Adrenal gland (tissue), 12 donors: ENCODE measurements around the gene TLE3. TPM values are rescaled to one million over a fixed set of nuclear protein-coding genes. Genes with fewer than 3 reads are reported as not detected.

Experiments used
- DNase-seq, 7 donors: peaks; one replicate each; pipeline ENCODE4 v3.0.0-alpha.2; 2019 to 2020
- H3K27ac ChIP-seq, 5 donors: fragments of 200-600 bp; sonication (generic) in 4 of 5; 1 replicate in 3 of 5; 2 replicates in 2 of 5; pipeline versions ENCODE4 v1.5.1 to v1.8.0; 2016 to 2020; ENCODE audit warnings: mild to moderate bottlenecking in 1 of 5
- H3K27me3 ChIP-seq: fragments of 200-600 bp; 2 replicates; pipeline ENCODE4 v1.8.0; 2021
- H3K36me3 ChIP-seq, 2 donors: fragments of 200-600 bp; replicated peaks in 1 of 2; 1 replicate in 1 of 2; 2 replicates in 1 of 2; pipeline versions ENCODE4 v1.5.1 to v1.8.0; 2018 to 2022
- H3K4me1 ChIP-seq, 2 donors: fragments of 200-600 bp; replicated peaks in 1 of 2; 1 replicate in 1 of 2; 2 replicates in 1 of 2; pipeline versions ENCODE4 v1.5.1 to v1.8.0; 2018 to 2021
- H3K4me3 ChIP-seq, 4 donors: fragments of 200-600 bp; sonication (generic) in 3 of 4; one replicate each; pipeline ENCODE4 v1.5.1; 2016 to 2018
- H3K9me3 ChIP-seq, 3 donors: fragments of 200-600 bp; sonication (generic) in 1 of 3; replicated peaks in 1 of 3; 1 replicate in 2 of 3; 2 replicates in 1 of 3; pipeline versions ENCODE4 v1.5.1 to v1.8.0; 2016 to 2021
- POLR2A ChIP-seq, 2 donors: fragments of 450-650 bp; IDR thresholded peaks; one replicate each; pipeline ENCODE4 v1.6.1; 2017; ENCODE audit warnings: antibody characterized with exemption in 2 of 2, mild to moderate bottlenecking in 2 of 2, moderate library complexity in 1 of 2
- WGBS, 4 donors: extraction: QIAGEN DNeasy Blood & Tissue Kit in 2 of 4; methylation state at CpG; one replicate each; pipeline versions ENCODE4 v1.1.5 to v1.1.7; 2013 to 2017; 5-methylcytosine and 5-hydroxymethylcytosine counted together
- intact Hi-C, 2 donors: fragments of 100-400 bp; cut with DNase I; formaldehyde crosslinking; loops; one replicate each; pipeline versions ENCODE4 v1.14.1 to v1.15.0; 2022 to 2023
- polyA plus RNA-seq, 3 donors: library from polyadenylated mRNA; stranded (reverse); fragments of 200-250 nt in 2 of 3; fragments of 350-450 nt in 1 of 3; fragmentation: Illumina TruSeq in 1 of 3; extraction: RNeasy Lipid Tissue Mini Kit (QIAGEN cat#74804) in 1 of 3; gene quantifications; one replicate each; pipeline ENCODE4 v1.2.3, GENCODE V29; 2013 to 2014
- total RNA-seq, 9 donors: library from RNA; depleted of rRNA in 4 of 9; stranded (reverse); fragments of >200 nt in 4 of 9; fragments of 120-200 nt in 1 of 9; fragmentation: NEBNext Ultra II Directional in 1 of 9; extraction: Animal tissue kit (Norgen Biotek cat#: 25700) in 1 of 9; gene quantifications; one replicate each; pipeline versions ENCODE4 v1.1.0 to v1.2.4, GENCODE V29; 2013 to 2023
- TF ChIP-seq, protein P1 (sequence below), 6 experiments: fragments of 450-650 bp in 4 of 6; fragments of 200-600 bp in 2 of 6; sonication (generic) in 1 of 6; IDR thresholded peaks; 1 replicate in 5 of 6; 2 replicates in 1 of 6; pipeline versions ENCODE4 v1.5.1 to v1.8.0; 2016 to 2021; ENCODE audit warnings: antibody characterized with exemption in 6 of 6, mild to moderate bottlenecking in 2 of 6, moderate library complexity in 1 of 6
- donor health status: healthy with polysubstance abuse.
- donor health status: Bipolar disorder and iron deficiency.
- donor health status: DM: yes; HTN: yes; CAD: no.
- donor health status: DM: no; HTN: no; CAD: no.
- donor health status: DM: no; HTN: no; CAD: no.
- donor health status: DM: yes; HTN: yes; CAD: no.

The TLE3 gene
- total and polyA plus RNA-seq, 12 donors, result 1.6 to 73.3 (median 28.1) TPM

GRCh38 chr15:70063980-70064379 is 33.7 kb downstream of the TLE3 start:
- H3K9me3 ChIP-seq, result no peaks in the 10 kb centered on the region
- no peaks in the 10 kb centered on the region for H3K27me3 ChIP-seq
- no peak overlapping the region for H3K4me3 ChIP-seq
- no peak for TF ChIP-seq POLR2A (IDR thresholded peaks at IDR 0.05)
- TF ChIP-seq, protein P1, sequence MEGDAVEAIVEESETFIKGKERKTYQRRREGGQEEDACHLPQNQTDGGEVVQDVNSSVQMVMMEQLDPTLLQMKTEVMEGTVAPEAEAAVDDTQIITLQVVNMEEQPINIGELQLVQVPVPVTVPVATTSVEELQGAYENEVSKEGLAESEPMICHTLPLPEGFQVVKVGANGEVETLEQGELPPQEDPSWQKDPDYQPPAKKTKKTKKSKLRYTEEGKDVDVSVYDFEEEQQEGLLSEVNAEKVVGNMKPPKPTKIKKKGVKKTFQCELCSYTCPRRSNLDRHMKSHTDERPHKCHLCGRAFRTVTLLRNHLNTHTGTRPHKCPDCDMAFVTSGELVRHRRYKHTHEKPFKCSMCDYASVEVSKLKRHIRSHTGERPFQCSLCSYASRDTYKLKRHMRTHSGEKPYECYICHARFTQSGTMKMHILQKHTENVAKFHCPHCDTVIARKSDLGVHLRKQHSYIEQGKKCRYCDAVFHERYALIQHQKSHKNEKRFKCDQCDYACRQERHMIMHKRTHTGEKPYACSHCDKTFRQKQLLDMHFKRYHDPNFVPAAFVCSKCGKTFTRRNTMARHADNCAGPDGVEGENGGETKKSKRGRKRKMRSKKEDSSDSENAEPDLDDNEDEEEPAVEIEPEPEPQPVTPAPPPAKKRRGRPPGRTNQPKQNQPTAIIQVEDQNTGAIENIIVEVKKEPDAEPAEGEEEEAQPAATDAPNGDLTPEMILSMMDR (IDR thresholded peaks at IDR 0.05), result no peak
- peaks cover 0 to 59% of the 10 kb centered on the region in 2 donors for H3K36me3 ChIP-seq
- DNase-seq, result no peak
- intact Hi-C loops, result no loop called here
- H3K27ac ChIP-seq, result no peak overlapping the region
- peaks cover 0 to 4% of the 10 kb centered on the region in 2 donors for H3K4me1 ChIP-seq
- WGBS, 4 donors, result 90 to 100% (median 96%) methylated on average over 6 to 7 of the region's 7 CpGs

- intact Hi-C loops, result no loop called here
- peaks cover 0 to 4% of the 10 kb centered on the region in 2 donors for H3K4me1 ChIP-seq
- peaks cover 0 to 60% of the 10 kb centered on the region in 2 donors for H3K36me3 ChIP-seq
- TF ChIP-seq, protein P1 (IDR thresholded peaks at IDR 0.05), result no peak
- TF ChIP-seq POLR2A (IDR thresholded peaks at IDR 0.05), result no peak
- H3K9me3 ChIP-seq, result no peaks in the 10 kb centered on the region
- H3K27me3 ChIP-seq, result no peaks in the 10 kb centered on the region
- peak overlapping the region in 1 of 5 donors; percentile 40 for H3K27ac ChIP-seq
- no peak overlapping the region for H3K4me3 ChIP-seq
- 87 to 93% (median 89%) methylated on average over 15 to 17 of the region's 17 CpGs for WGBS, 4 donors
- DNase-seq, result no peak
These were observed 34.3 kb downstream of the TLE3 start for GRCh38 chr15:70063261-70063925.

DNA sequence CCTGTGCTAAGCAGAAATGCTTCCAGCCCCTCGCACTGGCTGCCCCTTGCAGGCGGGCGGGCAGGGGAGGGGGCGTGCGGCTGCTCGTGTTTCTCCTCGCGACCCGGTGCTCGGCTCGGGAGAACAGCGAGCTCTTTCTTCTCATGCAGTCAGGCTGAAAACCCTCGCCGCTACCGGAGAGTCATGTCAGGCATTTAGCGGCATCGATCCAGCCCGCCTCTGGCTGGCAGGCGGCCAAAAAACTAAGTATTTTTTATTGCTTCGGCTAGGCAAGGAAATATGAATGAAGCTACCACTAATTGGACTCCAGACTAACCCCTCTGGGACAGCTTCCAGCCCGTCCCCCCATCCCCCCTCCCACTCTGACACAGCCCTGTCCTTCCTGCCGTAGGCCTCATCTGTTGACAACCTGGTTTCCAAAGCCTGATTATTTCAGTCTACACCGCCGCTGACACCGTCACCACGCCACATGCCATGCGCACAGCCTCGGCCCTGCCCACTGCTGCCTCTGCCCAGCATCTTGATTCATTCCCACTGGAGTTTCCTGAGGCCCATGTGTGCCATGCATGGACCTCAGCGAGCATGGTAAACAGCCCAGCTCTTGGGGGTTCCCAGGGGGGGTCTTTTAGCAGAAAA is 35.3 kb downstream of the TLE3 start:
- peaks cover 0 to 63% of the 10 kb centered on the region in 2 donors for H3K36me3 ChIP-seq
- whole genome bisulfite sequencing, 4 donors, result 59 to 71% (median 62%) methylated on average over 26 to 29 of the region's 29 CpGs
- no peak overlapping the region for H3K4me3 ChIP-seq
- H3K4me1 ChIP-seq, result peaks cover 0 to 4% of the 10 kb centered on the region in 2 donors
- H3K27ac ChIP-seq, result peak overlapping the region in 2 of 5 donors; percentile 1 to 40
- intact Hi-C loops, result no loop called here
- no peaks in the 10 kb centered on the region for H3K9me3 ChIP-seq
- H3K27me3 ChIP-seq, result no peaks in the 10 kb centered on the region
- TF ChIP-seq, protein P1 (IDR thresholded peaks at IDR 0.05), result no peak
- no peak for TF ChIP-seq POLR2A (IDR thresholded peaks at IDR 0.05)
- DNase-seq, result peak; percentile 25 to 91 (median 62)

DNA sequence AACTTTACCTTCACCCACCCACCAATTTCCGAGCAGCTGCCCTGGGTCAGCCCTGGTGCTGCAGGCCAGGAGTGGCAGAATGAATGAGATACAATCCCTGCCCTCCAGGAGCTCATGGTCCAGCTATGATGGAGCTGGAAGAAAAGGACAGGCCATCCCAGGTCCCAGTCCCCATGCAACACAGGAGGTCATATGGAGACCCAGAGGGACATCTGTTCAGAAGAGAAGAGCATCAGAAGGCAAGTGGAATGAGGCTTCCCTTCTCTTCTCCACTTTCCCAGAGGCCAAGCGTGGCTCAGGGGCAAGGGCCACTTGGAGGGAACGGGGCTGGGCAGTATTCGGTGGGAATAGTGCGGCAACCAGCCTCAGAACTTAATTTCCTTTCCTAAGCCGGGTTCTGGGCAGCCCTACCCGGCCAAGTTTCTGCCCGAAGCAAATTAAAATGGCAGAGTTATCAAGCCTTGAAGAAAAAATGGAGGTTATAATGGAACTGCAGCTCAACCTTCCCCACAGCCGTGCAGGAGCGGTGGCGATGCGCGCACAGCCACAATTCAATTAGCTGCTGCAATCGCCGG is 35.9 kb downstream of the TLE3 start:
- H3K36me3 ChIP-seq, result peaks cover 0 to 67% of the 10 kb centered on the region in 2 donors

More for the DNA sequence above, 35.9 kb downstream of the TLE3 start:
- Histone ChIP-seq H3K4me1 (peaks cover 0 to 4% of the 10 kb centered on the region in 2 donors), H3K27ac (peak overlapping the region in 1 of 5 donors; percentile 40), H3K9me3 (no peaks in the 10 kb centered on the region), H3K4me3 (no peak overlapping the region), H3K27me3 (no peaks in the 10 kb centered on the region)
- TF ChIP-seq, protein P1 (IDR thresholded peaks at IDR 0.05), result no peak
- TF ChIP-seq POLR2A (IDR thresholded peaks at IDR 0.05), result no peak
- WGBS, 4 donors, result 63 to 80% (median 76%) methylated on average over 15 of the region's 15 CpGs
- no peak for DNase-seq
- intact Hi-C loops, result no loop called here
